Measurements from ENCODE around the gene G3BP2. TPM values are rescaled to one million over a fixed set of nuclear protein-coding genes. Genes with fewer than 3 reads are reported as not detected.

G3BP2 gene
- polyA plus RNA-seq, 1 experiment = 57.6 TPM

DNA sequence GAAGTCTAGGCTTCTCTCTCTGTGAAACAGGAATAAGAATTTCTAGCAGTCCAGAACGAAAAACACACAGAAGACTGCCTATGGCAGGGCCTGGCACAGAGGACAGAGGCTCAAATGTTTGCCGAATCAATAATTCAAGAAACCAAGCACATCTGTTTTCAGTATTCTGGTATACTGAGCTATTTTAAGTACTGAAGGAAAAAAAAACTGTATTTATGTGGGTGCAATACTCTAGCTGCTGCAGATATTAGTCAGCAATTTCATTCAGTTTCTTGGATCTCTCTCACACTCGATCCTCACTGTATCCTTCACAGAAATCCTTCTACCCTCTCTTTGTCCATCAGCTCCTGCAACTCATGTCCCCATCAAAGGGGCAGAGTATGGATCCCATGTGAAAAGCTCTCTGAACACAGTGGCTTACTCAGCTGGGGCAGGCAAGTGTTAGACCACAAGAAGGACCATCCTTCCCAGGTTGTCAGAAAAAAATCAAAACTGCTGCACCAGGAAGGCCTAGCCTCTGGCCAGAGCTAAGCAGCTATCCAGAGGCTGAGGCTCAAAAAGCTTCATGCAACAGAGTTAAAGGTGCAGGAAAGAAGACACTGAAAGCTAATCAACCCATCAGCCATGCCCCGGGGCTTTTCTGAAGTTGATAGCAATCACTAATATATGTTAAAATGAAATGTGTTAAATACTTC is 42.0 kb upstream of the G3BP2 start:
- DNase-seq (ENCODE audit: low read depth) = peak; percentile 46
- TF ChIP-seq, protein P1, sequence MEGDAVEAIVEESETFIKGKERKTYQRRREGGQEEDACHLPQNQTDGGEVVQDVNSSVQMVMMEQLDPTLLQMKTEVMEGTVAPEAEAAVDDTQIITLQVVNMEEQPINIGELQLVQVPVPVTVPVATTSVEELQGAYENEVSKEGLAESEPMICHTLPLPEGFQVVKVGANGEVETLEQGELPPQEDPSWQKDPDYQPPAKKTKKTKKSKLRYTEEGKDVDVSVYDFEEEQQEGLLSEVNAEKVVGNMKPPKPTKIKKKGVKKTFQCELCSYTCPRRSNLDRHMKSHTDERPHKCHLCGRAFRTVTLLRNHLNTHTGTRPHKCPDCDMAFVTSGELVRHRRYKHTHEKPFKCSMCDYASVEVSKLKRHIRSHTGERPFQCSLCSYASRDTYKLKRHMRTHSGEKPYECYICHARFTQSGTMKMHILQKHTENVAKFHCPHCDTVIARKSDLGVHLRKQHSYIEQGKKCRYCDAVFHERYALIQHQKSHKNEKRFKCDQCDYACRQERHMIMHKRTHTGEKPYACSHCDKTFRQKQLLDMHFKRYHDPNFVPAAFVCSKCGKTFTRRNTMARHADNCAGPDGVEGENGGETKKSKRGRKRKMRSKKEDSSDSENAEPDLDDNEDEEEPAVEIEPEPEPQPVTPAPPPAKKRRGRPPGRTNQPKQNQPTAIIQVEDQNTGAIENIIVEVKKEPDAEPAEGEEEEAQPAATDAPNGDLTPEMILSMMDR (IDR thresholded peaks at IDR 0.05; ENCODE audit: insufficient read depth, low read depth, low read length) = no peak
- no peak overlapping the region for H3K4me3 ChIP-seq (ENCODE audit: low read depth, low read length)
- no peaks in the 10 kb centered on the region for H3K27me3 ChIP-seq (ENCODE audit: control insufficient read depth, insufficient read depth, low read length)
- ChIA-PET POLR2A (interaction anchor here (0.6 to 1.6 kb wide), 2 partner anchors 9 to 144 kb away, joined by 3 to 11 read pairs; partner anchors contain the start of gene USO1), CTCF (interaction anchor here (0.7 to 2.0 kb wide), 3 partner anchors 9 to 133 kb away, joined by 5 to 25 read pairs (median 9); partner anchors contain the start of gene USO1)
- no peaks in the 10 kb centered on the region for H3K36me3 ChIP-seq (ENCODE audit: control insufficient read depth, insufficient read depth, low read length)

DNA sequence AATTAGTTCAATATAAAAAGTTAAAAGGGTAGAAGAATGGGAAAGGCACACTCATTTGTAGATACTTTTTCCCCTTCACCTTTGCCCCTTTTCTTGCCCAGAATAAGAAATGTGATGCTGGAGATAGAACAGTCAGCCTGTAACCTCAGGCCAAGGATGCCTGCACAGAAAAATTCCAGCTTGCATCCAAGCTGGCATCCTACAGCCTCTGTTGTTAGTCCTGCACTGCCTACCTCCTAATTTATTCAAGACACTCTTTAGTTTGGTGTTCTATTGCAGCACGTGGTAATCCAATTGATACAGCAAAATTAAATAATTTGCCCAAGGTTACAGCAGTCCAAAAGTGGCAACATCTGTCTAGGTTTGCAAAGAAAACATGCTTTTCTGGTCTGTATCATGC is 41.5 kb upstream of the G3BP2 start:
- DNase-seq (ENCODE audit: low read depth) = no peak
- Histone ChIP-seq H3K27me3 (ENCODE audit: control insufficient read depth, insufficient read depth, low read length) (no peaks in the 10 kb centered on the region), H3K4me3 (ENCODE audit: low read depth, low read length) (no peak overlapping the region), H3K36me3 (ENCODE audit: control insufficient read depth, insufficient read depth, low read length) (no peaks in the 10 kb centered on the region)
- CTCF ChIA-PET = interaction anchor here (1.9 to 2.0 kb wide), 2 partner anchors 9 to 133 kb away, joined by 9 to 25 read pairs; partner anchors contain the start of gene USO1
- TF ChIP-seq, protein P1 (IDR thresholded peaks at IDR 0.05; ENCODE audit: insufficient read depth, low read depth, low read length) = no peak
- POLR2A ChIA-PET = interaction anchor here (1.6 kb wide), 1 partner anchor 9 kb away, joined by 11 read pairs; the partner anchor contains the start of gene USO1

DNA sequence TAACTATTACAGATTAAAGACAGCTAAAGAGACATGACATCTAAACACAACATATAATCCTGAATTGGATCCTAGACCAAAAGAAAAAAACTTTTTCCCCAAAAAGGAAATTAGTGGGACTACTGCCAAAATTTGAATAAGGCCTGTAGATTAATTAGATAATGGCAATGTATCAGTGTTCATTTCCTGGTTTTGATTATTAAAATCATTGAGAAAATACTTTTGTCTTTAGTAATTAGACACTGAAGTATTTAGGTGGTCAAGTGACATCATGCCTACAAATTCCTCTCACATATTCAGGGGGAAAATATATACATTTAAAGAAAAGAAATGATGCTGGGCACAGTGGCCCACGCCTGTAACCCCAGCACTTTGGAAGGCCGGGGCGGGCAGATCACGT is 40.8 kb upstream of the G3BP2 start:
- ChIA-PET POLR2A (interaction anchor here (1.6 kb wide), 1 partner anchor 10 kb away, joined by 11 read pairs; the partner anchor contains the start of gene USO1), CTCF (interaction anchor here (0.8 to 1.7 kb wide), 2 partner anchors 10 to 181 kb away, joined by 3 to 6 read pairs; partner anchors contain the start of gene USO1)
- DNase-seq (ENCODE audit: low read depth) = no peak

DNA sequence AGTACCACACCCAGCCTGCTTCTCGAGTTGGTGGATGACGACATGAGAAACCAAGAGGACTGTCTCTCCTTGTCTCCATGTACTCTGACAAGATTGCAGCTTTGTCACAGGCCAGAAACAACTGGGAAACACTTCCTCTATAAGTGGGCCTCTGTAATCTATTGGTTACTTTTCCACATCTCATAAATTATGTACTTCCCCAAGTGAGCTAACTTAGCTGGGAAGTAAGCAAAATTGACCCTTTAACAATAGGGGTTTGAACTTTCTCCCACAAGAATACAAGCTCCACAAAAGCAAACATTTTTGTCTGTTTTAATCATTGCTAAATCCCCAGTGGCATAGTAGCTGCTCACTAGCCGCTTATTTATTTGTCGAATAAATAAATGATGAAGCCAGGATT is 37.0 kb upstream of the G3BP2 start:
- CTCF ChIA-PET = interaction anchor here (0.6 to 1.2 kb wide), 4 partner anchors 13 to 38 kb away, joined by 3 to 7 read pairs (median 3); partner anchors contain the start of gene USO1
- DNase-seq (ENCODE audit: low read depth) = no peak
- H3K27me3 ChIP-seq (ENCODE audit: control insufficient read depth, insufficient read depth, low read length) = no peaks in the 10 kb centered on the region
- no peaks in the 10 kb centered on the region; the same call in 1 of the 2 replicates for H3K36me3 ChIP-seq (ENCODE audit: control insufficient read depth, insufficient read depth, low read length)
- POLR2A ChIA-PET = no interaction called here
- TF ChIP-seq, protein P1 (IDR thresholded peaks at IDR 0.05; ENCODE audit: insufficient read depth, low read depth, low read length) = no peak
- no peak overlapping the region for H3K4me3 ChIP-seq (ENCODE audit: low read depth, low read length)

More for the DNA sequence above, 40.8 kb upstream of the G3BP2 start:
- H3K27me3 ChIP-seq (ENCODE audit: control insufficient read depth, insufficient read depth, low read length) = no peaks in the 10 kb centered on the region
- TF ChIP-seq, protein P1 (IDR thresholded peaks at IDR 0.05; ENCODE audit: insufficient read depth, low read depth, low read length) = no peak
- H3K36me3 ChIP-seq (ENCODE audit: control insufficient read depth, insufficient read depth, low read length) = no peaks in the 10 kb centered on the region
- H3K4me3 ChIP-seq (ENCODE audit: low read depth, low read length) = no peak overlapping the region

DNA sequence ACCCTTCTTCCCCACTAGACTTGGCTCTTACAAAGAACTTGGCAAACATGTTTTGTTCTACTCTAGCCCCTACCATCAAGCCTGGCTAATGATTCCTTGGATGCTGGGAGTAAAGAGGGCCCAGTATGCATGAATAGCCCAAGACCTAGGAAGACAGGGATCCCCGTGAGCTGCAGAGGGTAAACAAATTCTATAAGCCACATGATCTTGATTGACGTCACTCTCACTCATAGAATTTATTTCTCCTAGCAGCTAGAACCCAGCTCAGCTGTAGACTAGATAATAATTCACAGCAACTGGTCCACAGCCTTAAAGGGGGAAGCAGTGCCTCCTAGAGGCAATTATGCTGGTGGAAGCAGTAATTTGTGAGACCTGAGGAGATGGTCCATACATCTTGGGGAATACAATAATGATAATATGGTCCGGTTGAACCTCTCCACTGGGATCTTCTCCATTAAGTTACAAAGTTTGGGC is 35.0 kb upstream of the G3BP2 start:
- Histone ChIP-seq H3K4me3 (ENCODE audit: low read depth, low read length) (no peak overlapping the region), H3K36me3 (ENCODE audit: control insufficient read depth, insufficient read depth, low read length) (no peaks in the 10 kb centered on the region; the same call in 1 of the 2 replicates), H3K27me3 (ENCODE audit: control insufficient read depth, insufficient read depth, low read length) (no peaks in the 10 kb centered on the region)
- DNase-seq (ENCODE audit: low read depth) = no peak
- TF ChIP-seq, protein P1 (IDR thresholded peaks at IDR 0.05; ENCODE audit: insufficient read depth, low read depth, low read length) = peak; percentile 21; the same call in 1 of the 2 replicates
- POLR2A ChIA-PET = interaction anchor here (0.6 kb wide), 1 partner anchor 123 kb away, joined by 4 read pairs; no protein-coding TSS in a partner anchor
- CTCF ChIA-PET = no interaction called here

Measured in BJ (cell line).